NCI-H2081 (cell line): Measurements from ENCODE around the gene APRT.
"Not testable (repeated sequence)": the region's sequence is repeated elsewhere in the genome, so short reads cannot be mapped to it uniquely, and the experiment has no call there.

Source experiments
- DNase-seq, 2 experiments: peaks; one replicate each; lab custom pipeline; 2025; lab: John Stamatoyannopoulos, UW

Gene APRT

DNA sequence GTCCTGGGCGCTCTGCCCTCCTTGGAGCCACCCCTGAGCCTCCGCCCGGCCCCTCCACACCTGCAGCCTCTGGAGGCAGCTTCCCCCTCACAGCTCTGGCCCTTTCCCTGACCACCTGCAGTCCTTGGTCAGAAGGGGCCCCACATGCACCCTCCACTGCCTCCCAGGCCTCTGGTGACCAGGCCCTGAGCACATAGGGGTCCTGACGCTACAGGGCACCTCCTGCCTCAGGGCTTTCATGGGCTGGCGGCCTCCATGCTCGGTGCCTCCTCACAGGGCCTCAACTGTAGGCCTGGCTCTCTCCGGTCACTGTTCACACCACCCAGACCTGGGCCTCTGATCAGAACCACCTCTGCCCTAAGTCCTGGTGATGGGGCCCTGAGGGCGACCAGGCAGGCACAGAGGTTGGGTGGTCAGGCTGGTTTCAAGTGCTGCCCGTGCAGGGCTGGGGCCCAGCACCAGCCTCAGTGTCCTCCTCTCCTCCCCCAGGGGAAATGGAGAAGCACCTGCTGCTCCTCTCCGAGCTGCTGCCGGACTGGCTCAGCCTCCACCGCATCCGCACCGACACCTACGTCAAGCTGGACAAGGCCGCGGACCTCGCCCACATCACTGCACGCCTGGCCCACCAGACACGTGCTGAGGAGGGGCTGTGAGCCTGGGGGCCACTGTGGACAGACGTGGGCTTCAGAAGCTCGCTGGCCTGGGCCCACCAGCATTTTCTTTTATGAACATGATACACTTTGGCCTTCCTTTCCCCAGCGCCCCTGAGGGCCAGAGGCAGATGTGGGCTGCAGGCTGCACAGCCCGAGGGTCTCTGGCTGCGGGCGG, 3.9 kb downstream of the APRT start:
- no peak for DNase-seq

DNA sequence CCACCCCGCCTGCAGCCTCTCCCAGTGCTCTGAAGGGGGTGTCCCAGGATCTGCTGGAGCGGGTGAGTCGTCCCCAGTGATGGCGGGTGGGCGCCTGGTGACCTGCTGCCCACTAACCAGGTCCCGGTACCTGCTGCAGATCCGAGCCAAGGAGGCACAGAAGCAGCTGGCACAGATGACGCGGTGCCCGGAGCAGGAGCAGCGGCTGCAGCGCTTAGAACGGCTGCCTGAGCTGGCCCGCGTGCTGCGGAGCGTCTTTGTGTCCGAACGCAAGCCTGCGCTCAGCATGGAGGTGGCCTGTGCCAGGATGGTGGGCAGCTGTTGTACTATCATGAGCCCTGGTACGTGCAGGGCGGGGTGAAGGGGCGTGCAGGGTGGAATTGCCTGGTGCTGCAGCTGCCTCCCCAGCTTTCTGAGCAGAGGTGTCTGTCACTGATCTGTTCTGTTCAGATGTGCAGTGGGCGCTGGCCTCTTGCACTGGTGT, 4.5 kb downstream of the APRT start:
- DNase-seq: no peak

DNA sequence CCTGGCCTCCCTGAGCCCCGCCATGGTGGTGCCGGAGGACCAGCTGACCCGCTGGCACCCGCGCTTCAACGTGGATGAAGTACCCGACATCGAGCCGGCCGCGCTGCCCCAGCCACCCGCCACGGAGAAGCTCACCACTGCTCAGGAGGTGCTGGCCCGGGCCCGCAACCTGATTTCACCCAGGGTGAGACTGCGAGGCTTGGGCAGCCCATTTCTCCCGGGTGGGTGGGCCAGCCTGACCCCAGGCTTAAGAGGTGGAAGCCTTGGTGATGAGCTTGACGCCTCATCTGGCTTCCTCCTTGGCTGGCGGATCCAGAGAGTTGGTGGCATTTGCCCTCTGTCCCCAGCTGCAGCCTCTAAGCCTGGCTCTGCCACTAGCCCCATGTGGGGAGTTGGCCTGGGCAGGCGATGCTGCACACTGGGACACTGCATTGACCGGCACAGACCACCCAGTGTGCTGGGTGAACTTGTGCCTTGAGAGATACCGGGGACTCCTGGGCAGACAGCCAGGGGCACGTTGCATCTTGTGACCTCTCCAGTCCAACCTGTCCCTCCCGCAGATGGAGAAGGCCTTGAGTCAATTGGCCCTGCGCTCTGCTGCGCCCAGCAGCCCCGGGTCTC, 5.1 kb downstream of the APRT start:
- no peak for DNase-seq

DNA sequence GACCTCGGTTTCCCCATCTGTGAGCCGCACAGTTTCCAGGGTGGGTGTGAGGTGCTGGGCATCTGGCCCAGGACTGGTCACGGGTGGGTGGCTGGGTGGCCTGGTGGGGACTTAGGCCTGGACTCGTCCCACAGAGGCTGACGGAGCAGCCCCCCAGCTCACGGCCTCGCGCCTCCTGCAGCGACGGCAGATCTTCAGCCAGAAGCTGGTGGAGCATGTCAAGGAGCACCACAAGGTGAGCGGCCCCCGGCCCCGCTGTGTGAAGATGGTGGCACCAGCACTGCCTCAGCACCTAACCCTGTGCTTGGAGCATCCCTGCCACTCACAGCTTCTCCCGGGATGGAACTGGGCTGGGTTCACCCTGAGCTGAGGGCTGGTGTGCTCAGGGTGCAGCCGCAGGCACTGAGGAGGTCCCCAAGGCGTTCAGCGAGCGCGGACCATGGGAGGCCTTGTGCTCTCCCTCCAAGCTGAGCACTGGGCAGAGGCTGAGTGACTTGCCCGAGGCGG, 5.8 kb downstream of the APRT start:
- DNase-seq: no peak

DNA sequence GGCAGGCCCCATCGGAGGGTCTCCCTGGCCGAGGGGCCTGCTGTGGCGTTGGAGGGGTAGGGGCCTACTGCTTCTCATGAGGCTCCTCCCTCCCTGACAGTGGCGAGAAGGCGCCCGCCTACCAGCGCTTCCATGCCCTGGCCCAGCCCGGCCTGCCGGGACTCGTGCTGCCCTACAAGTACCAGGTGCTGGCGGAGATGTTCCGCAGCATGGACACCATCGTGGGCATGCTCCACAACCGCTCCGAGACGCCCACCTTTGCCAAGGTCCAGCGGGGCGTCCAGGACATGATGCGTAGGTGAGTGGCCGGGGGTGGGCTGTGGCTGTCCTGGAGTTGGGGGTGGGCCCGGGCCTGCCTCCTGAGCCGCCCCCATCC, 6.4 kb downstream of the APRT start:
- no peak for DNase-seq

DNA sequence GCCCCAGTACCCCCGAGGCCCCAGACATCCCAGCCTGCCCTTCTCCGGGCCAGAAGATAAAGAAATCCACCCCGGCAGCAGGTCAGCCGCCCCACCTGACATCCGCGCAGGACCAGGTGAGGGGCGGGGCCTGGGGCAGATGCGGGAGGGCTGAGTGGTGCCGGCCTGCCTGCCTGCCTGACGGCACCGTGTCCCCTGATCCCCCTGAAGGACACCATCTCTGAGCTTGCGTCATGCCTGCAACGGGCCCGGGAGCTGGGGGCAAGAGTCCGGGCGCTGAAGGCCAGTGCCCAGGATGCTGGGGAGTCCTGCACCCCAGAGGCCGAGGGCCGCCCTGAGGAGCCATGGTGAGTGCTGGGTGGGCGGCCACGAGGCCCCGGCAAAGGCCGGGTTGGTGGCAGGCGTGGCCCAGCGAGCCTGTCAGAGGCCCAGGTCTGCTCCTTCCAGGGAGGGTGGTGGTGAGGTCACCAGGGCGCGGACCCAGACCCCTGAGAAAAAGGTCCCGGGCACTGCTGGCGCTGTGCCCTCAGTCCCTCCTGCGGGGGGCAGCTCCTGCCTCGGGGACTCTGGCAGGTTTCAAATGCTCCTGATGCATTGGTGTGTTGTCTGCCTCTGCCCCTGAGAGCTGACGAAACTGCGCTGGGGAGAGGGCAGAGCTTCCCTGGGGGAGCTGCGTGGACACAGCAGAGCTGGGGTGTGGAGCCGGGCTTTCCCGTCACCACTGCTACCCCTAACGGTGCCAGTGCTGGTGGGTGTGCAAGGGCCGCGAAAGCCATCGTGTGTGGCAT, 7.0 kb downstream of the APRT start:
- peak; percentile 35 to 37 for DNase-seq

DNA sequence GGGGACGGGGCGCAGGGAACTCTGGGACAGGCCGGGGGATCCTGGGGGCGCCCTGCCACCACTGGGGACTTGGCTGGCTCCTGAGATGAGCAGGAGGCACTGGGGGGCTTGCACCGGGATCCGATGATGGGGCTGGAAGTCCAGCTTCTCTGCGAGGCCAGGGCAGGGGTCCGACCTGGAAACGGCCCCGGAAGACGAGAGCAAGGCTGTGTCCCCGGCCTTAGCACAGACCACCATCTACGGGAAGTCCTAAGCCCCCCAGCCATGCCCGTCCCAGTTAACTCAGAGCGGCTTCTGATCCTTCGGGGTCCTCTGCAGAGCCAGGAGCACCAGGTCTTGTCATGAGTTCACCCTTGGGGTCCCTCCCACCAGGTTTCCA, 7.6 kb downstream of the APRT start:
- no peak for DNase-seq

DNA sequence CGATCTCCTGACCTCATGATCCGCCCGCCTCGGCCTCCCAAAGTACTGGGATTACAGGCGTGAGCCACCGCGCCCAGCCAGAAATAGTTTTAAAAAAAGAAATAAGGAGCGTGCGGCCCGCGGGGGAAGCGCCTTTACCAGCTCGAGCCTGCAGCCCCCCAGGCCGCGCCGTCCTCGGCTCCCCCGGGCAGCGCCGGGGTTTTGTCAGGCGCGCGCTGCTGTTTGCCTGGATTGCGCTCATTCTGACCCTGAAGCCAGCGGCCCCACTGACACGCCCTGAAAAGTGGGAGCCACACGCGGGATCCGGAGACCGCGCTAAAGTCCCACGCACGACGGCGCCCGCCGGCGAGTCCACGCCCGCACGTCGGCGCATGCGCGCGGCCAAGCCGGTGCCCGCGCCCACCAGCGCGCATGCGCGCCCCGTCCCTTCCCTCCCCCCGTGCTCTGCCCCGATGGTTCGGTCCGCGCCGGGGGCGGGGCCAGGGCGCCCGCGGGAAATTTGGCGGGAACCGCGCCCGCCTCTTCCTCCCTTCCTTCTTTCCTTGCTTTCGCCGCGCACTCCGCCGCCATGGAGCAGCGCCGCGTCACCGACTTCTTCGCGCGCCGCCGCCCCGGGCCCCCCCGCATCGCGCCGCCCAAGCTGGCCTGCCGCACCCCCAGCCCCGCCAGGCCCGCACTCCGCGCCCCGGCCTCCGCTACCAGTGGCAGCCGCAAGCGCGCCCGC, 8.3 kb downstream of the APRT start, which contains the start of gene CDT1:
CDT1 (plus strand) TSS at position 526 of the 724 bp plus-strand sequence; CDS start at position 569, 43 bp downstream.
- peak; percentile 58 to 60 for DNase-seq

DNA sequence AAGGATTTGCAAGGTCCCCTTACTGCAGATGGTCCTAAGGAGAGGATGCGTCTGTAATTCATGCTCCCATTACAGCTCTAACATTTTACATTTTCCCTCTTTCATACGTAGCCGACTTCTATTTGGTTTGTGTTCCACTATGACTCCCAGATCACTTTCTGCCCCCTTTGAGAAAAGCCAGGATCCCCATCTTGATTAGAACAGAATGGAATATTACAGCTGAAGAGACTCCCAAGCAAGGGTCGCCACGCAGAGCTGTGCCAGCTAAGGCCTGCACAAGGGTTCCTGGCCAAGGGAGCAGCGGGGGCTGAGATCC, 11.5 kb downstream of the APRT start:
- no peak for DNase-seq

DNA sequence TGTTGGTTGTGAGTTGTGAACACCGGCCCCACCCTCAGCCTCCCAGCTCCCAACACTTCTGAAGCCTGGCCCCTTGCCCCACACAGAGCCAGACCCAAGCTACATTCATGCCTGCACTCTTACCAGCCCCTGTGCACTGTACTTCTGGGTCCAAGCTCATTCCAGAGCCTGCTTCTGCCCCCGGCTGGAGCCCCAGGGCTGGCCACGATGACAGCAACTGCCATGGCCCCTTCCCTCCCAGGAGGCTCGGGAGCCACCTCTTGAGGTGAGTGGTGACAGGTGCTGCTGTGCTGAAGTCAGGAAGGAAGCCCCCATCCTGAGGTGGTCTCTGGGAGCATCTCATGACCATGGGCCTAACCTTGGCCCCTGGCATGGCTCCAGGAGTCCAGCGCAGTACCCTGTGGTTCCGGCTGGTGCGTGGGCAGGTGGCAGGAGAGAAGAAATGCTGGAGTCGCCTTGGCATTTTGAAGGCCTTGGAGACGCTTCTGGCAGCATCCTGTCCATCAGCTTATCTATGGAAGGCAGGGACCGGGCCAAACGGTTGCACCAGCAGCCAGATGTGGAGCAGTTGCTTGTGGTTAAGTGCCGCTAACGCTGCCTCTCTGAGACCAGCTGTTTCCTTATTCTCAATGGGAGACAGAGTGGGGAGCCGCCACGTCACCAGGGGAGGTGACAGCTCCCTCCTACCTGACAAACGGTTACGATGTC, 12.0 kb downstream of the APRT start:
- no peak for DNase-seq

DNA sequence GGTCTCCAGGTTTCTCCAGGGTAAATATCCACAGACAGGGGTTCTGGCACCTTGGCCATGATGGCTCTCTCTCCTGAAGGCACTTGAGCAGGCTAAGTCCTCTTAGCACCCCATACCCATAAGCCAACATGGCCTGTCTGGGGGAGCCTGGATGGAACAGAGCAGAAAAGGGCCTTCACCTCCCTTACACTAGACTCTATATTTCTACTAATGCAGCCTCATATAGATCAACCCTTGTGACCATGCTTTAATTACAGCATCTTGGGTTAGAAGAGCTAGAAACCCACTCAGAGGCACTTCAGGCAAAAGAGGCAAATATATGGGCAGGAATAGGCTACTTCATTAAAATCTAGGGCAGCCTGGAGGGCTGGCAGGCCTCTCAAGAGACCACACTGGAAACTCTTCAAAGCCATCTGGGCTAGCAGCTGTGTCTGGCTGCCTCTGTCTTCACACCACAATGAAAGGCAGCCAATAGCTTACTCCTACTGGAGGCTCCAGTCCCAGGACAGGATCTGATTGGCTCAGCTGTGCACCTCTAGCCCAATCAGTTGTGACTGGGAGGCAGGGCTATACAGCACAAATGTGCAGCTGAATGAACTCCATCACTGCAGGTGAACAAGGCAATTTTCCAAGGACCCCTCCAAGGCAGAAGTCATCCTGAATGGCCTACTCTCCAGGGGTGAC, 12.8 kb downstream of the APRT start:
- DNase-seq: no peak

DNA sequence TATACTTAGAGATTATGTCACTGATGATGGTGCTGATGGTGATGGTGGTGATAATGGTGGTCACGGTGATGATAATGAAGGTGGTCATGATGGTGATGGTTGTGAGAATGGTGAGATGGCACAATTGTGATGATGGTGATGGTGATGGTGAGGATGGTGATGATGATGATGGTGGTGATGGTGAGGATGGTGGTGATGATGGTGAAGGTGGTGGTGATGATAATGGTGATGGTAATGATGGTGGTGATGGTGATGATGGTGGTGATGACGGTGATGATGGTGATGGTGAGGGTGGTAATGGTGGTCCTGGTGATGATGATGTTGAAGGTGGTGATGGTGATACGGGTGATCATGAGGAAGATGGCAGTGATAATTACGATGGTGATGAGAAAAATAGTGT, 13.7 kb downstream of the APRT start:
- no peak for DNase-seq

DNA sequence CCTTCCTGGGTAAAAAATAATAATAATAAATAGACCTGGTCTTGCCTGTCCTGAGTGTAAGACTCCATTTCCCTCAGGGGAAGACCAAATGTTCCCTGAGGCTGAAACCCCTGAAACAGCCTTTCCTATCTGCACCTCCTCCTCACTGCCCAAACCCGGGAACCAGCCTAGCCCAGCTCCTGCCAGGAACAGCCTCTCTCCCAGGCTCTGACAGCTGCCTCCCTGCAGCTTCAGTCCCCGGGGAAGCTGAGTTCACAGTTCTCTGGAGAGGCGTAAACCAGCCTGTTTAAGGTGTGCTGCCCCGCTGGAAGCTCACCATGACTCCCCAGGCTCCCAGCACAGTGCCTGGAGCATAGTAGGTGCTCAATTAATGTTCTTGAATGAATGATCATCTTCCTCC, 15.4 kb downstream of the APRT start:
- no peak for DNase-seq

DNA sequence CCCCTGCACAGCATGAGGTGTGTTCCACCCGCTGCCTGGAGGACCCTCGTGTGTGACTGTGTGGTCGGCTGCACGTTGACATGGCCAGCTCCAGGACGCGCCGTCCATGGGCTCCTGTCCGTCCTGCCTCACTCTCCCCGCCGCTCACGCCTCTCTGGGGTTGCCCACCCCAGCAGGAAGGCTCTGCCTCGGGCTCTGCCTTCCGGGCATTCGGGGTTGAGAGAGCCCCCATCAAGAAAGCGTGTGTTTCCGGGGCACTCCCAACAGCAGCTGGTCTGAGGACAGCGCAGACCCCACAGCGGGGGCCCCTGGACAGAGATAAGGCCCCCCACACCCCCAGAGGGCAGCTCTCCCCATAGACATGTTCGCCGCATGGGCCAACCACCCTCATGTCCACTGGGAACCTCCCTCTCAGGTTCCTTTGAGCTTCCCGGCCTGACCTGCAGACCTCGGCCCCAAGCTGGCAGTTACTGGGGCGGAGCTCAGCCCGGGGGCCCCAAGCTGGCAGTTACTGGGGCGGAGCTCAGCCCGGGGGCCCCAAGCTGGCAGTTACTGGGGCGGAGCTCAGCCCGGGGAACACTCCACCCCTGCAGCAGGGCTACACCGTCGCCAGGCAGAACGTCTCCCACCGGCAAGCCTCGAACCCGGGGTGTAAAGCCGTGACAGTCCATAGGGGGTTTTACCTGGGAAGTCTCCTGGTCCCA, 18.3 kb downstream of the APRT start:
- no peak for DNase-seq

DNA sequence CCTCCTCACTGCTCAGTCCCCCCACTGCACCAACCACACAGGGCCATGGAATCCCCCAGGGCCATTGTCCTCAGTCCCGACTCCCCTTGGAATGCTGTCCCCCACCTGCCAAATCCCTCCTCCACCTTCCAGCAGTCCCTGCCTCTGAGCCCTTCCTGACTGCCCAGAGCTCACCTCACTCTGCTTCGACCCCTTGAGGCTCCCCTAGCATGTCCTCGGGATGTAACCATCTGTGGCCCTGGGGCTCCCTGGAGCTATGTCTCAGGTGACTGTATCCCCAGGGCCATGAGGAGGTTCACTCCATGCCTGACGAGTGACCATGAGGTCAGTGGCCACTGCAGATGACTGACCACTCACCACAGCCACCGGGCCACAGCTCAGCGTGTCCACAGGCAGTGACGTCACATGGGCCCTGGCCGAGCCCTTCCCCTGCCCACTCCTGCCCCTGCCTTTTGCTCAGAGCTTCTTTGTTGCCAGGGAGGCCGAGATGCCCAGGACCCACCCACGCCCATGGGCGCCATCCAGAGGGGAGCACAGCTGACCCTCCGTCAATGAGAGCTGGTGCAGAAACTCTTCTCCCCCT, 19.0 kb downstream of the APRT start:
- DNase-seq: no peak

DNA sequence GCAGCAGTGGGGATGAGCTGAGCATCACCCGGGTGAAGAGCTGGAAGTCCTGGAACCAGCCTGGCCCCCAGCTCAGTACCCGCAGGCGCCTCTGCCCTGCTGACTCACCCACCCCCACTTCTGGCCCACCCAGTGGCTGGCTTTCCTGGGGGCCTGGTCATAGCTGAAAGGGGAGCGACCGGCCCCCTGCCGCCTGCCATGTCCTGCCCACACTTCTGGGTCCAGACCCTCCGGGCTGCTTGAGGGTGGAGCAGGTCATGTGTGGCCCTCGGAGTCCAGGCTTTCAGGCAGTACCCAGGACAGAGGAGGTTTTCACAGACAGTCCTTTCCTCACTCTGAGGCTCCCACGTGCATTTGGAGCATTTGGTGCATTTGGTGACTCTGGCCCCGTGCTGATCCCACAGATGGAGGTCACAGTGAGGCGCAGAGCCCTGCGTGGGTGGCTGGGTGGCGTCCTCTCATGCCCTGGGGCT, 19.6 kb downstream of the APRT start:
- DNase-seq: no peak

DNA sequence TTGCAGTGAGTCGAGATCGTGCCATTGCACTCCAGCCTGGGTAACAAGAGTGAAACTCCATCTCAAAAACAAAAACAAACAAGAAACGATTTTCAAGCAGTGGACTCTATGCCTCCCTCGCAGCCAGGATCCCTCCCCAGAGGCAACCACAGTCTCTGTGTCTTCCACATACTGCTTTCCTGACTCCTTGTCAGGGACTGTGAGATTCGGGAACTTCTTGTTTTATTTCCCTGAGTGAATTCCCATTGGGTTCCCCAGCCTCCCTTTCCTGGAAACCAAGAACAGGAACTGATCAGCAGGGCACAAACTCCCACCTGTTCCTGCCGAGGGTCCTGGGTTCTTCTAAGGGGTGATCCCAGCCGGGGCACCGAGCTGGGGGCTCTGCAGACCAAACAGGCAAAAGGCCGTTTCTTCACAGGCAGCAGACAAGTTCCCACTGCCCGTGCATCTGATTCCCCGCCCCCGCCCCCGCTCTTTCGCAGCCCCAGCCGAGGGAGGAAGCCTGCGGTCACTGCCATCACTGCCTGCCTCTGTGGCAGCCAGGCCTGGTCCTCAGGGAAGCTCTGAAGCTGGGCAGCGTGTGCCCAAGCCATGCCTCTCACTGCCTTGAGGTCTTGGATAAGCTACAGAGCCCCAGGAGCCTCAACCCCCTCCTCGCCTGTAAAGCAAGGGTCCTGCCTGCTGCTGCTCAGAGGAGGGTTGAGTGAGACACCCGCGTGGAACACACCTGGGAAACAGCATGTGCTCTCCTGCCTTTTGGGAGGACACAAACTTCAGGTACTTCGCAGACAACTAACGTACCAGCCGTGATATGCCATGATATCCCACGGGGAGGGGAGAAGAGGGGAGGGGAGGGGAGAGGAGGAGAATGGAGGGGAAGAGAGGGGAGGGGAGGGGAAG, 21.2 kb downstream of the APRT start:
- no peak for DNase-seq

DNA sequence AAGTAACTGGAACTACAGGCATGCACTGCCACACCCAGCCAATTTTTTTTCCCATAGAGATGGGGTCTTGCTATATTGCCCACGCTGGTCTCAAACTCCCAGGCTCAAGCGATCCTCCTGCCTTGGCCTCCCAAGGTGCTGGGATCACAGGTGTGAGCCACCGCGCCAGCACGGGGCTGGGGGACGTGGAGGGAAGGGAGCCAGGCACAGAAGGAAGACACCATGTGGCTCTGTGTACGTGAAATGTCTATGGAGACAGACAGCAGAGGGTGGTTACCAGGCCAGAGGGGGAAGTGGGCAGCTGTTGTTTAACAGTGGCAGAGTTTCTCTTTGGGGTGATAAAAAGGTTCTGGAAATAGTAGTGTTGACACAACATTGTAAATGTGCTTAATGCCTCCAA, 22.1 kb downstream of the APRT start:
- DNase-seq: no peak

DNA sequence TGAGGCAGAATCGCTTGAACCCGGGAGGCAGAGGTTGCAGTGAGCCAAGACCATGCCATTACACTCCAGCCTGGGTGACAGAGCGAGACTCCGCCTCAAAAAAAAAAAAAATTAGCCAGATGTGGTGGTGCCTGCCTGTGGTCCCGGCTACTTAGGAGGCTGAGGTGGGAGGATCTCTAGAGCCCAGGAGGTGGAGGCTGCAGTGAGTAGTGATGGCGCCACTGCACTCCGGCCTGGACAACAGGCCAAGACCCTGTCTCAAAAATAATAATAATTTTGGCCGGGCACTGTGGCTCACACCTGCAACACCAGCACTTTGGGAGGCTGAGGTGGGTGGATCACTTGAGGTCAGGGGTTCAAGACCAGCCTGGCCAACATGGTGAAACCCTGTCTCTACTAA, 23.0 kb downstream of the APRT start:
- not testable (repeated sequence) for DNase-seq
